Measurements from ENCODE around the gene BAHD1.

BAHD1 gene

DNA sequence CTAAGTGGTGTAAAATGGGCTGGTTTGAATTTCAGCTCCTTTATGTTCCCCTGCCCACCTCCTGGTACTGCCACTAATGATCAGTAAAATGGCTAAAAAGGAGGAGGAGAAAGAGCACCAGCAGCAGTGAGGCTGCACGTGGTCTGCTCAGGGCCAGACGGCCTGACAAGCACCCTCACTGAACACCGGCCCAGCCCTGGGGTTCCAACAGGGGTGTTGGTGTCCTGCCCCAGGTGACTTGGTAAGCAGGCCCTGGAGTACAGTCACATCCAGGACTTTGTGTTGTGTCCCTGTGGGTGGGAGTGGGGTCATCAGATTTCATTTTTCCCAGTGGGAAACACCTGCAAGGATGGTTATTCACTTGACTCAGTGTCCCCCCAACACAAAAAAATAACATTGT is 5.4 kb downstream of the BAHD1 start:
- DNase-seq, result no peak

DNA sequence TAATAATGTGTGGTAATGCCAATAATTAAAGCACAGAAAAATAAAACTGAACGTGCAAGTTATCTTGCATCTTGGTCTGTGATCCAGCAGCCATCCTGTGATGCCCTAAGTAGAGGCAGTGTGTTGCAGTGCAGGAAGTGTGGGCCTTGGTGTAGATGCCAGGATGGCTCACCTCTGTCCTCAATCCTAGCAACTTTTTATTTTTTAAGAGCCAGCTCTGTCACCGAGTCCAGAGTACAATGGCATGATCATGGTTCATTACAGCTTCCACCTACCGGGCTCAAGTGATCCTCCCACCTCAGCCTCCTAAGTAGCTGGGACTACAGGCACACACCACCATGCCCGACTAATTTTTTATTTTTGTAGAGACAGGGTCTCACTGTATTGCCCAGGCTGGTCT is 7.6 kb downstream of the BAHD1 start:
- DNase-seq, result no peak

DNA sequence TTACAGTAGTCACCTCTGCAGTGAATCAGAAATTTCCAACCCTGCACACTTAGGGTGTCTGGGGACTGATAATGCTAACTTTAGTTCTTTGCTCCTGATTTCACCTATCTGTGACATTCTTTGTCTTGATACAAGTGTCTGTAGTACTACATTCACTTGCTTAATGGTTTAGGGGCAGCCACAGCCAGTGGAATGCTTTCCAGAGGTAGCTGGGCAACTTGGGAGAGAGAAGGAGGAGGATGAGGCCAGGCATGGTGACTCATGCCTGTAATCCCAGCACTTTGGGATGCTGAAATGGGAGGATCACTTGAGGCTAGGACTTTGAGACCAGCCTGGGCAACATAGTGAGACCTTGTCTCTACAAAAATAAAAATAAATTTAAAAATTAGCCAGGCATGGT is 8.5 kb downstream of the BAHD1 start:
- DNase-seq, result no peak

- no peak for DNase-seq
Measured at GRCh38 chr15:40450047-40450446, 9.3 kb downstream of the BAHD1 start.

GRCh38 chr15:40451527-40452158 is 10.9 kb downstream of the BAHD1 start:
- no peak for DNase-seq

- DNase-seq, result no peak
Measured at GRCh38 chr15:40452296-40453090, 11.7 kb downstream of the BAHD1 start.

DNA sequence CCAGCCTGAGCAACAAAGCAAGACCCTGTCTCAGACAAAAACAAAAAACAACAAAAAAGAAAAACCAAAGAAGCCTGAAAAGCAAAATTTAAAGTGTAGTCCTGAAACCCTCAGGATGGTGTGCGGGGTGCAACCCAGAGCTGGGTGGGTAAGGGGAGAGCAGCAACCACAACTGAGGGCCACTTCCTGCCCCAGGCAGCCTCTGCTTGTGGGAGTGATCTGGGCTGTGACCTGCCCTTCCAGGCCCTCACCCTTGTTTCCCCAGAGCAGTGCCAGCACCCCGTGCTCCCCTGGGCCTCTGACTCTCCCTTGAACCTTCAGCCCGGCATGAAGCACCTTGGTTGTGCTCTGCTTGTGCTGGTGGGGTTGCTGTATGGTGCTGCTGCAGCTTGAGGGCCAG is 13.2 kb downstream of the BAHD1 start:
- peak; percentile 33 for DNase-seq

DNA sequence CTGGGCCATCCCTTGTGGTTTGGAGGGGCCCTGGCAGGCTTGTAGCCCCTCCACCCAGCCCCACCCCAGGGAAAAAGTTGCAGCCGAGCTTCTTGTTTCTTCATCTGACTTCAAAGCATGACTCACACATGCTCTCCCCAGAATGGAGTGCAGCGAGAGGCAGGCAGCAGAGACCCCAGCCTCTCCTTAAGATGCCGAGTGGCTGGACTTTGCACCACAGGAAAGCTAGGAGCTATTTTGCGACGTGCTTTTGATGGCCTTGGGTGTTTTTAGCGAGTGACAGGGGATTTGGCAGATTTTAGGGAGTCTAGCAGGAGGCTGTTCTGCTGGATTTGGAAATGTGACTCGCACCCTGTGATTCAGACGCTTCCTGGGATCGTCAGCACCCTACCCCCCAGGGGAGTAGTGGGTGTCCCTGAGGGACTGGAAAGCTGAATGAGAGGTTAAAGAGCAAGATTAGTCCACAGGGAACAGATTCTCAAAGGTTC is 14.2 kb downstream of the BAHD1 start:
- no peak for DNase-seq

DNA sequence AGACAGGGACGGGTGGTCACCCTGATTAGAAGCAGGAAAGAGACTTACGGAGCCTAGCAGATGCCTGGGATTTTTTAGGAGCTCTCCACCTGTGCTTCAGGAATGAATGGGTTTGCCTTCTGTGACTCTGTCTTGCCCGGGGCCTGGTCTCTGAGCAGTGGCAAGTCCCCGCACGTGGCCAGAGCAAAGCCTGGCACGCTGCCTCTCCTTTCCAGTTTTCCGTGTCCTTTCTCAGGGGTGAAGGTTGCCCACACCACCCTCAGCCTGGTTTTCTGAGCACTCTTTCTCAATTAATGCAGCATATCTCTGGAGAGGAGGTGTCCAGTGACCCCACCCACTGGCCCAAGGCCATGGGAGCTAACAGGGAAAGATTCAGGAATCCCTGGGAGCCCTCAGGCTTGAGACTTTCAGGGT is 15.6 kb downstream of the BAHD1 start:
- DNase-seq, result no peak

DNA sequence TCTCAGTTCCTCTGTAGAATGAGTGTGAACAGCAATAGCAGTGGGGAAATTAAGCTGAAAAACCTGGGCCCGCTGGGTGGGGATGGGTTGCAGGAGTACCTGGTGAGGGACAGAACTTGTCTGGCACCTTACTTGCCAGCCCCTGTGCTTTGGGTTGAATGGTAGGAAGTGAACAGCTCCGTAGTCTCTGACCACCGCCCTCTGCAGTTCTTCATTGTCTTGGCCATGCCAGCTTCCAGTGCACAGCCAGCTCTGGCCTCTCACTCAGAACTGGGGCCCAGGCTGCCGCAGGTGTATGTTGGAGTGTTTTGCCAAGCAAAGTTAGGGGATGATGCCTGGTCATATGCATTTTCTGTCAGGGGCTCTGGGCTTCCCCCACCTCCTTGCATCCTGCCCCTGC is 16.0 kb downstream of the BAHD1 start:
- DNase-seq, result no peak

DNA sequence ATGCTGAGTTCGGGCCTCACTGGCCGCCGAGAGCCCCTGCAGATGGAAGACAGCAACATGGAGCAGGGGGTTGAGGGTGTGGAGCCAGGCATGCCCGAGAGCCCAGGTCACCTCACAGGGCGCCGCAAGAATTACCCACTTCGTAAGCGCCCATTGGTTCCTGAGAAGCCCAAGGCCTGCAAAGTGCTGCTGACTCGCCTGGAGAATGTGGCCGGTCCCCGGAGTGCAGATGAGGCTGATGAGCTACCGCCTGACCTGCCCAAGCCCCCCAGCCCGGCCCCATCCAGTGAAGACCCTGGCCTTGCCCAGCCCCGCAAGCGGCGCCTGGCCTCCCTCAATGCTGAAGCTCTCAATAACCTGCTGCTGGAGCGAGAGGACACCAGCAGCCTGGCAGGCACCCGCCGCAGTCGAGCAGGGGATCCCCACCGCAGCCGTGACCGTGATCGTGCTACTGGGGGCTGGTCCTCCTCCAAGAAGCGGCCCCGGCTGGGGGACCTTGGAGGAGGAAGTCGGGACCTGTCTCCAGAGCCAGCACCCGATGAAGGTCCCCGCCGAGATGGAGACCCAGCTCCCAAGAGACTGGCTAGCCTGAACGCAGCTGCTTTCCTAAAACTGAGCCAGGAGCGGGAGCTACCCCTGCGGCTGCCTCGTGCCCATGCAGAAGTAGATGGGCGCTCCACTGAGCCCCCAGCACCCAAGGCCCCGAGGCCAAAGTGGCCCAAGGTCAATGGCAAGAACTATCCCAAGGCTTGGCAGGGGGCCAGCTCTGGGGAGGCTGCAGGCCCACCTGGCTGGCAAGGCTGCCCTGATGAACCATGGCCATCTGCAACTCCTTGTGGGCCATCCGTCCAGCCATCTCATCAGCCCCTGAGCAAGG is 18.0 kb downstream of the BAHD1 start:
- no peak for DNase-seq

DNA sequence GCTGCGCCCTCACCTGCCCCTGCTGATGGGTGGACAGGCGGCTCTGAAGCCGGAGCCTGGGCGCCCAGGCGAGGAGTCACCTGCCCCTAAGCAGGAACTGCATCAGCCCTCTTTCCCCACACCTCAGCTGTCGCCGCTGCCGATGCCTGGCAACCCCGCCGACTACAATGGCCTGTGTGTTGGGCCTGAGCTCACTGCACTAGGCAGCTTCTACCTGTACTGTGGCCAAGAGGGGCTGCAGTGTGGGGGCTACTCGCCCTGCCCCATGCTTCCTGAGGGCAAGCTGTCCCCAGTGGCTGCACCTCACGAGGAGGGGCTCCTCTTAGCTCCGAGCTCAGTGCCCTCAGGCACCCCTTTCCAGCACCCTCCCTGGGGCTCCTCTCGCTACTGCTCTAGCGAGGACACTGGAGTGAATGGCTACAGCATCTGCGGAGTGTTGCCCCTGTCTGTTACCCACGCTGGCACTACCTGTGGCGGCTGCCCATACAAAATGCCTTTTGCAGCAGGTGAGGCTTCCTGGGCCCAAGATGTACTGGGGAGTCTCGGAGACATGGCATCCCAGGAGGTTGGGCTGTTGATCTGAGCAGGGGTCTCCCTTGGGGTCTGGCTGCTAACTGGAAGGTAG is 18.8 kb downstream of the BAHD1 start:
- no peak for DNase-seq

- no peak for DNase-seq
Measured at GRCh38 chr15:40460404-40460803, 19.7 kb downstream of the BAHD1 start.

DNA sequence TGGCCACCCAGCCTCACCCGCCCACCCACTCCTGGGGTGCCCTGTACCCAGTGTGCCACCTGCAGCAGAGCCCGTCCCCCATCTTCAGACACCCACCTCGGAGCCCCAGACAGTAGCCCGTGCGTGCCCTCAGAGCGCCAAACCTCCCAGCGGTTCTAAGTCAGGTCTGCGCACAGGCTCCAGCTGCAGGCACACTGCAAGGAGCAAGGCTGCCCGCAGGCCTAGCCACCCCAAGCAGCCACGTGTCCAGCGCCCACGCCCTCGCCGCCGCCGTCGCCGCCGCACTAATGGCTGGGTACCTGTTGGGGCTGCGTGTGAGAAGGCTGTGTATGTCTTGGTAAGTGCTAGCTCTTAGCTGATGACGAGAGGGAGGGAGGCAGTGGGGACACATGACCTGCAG is 21.2 kb downstream of the BAHD1 start:
- DNase-seq, result no peak

- DNase-seq, result no peak
Measured at GRCh38 chr15:40463279-40463678, 22.5 kb downstream of the BAHD1 start.

GRCh38 chr15:40463886-40464545 is 23.3 kb downstream of the BAHD1 start:
- no peak for DNase-seq

- no peak for DNase-seq
Measured at GRCh38 chr15:40464595-40465185, 23.9 kb downstream of the BAHD1 start.

- no peak for DNase-seq
Measured at GRCh38 chr15:40465939-40466338, 25.2 kb downstream of the BAHD1 start.

GRCh38 chr15:40466426-40467260 is 25.9 kb downstream of the BAHD1 start:
- no peak for DNase-seq

- DNase-seq, result no peak
Measured at GRCh38 chr15:40467261-40467615, 26.5 kb downstream of the BAHD1 start.

- no peak for DNase-seq
Measured at GRCh38 chr15:40468898-40469331, 28.2 kb downstream of the BAHD1 start.

Measured in activated effector memory CD4-positive, alpha-beta T cell treated with Interleukin-2 at 50 U/mL for 16 hours (primary cell).